Pulmonary artery endothelial cell (primary cell): ENCODE measurements around the gene CTAG1A. TPM values are rescaled to one million over a fixed set of nuclear protein-coding genes. Genes with fewer than 3 reads are reported as not detected.
"Not testable (repeated sequence)": the region's sequence is repeated elsewhere in the genome, so short reads cannot be mapped to it uniquely, and the experiment has no call there.

Source experiments
- DNase-seq: peaks from one replicate; pipeline ENCODE4 v3.0.0-alpha.2; 2011; ENCODE audit warnings: low read depth, low spot score
- total RNA-seq: library from RNA; depleted of rRNA; stranded (reverse); fragments of >200 nt; gene quantifications from 2 replicates; pipeline ENCODE4 v1.2.3, GENCODE V29; 2014

The CTAG1A gene
- not detected in 2 replicates for total RNA-seq

DNA sequence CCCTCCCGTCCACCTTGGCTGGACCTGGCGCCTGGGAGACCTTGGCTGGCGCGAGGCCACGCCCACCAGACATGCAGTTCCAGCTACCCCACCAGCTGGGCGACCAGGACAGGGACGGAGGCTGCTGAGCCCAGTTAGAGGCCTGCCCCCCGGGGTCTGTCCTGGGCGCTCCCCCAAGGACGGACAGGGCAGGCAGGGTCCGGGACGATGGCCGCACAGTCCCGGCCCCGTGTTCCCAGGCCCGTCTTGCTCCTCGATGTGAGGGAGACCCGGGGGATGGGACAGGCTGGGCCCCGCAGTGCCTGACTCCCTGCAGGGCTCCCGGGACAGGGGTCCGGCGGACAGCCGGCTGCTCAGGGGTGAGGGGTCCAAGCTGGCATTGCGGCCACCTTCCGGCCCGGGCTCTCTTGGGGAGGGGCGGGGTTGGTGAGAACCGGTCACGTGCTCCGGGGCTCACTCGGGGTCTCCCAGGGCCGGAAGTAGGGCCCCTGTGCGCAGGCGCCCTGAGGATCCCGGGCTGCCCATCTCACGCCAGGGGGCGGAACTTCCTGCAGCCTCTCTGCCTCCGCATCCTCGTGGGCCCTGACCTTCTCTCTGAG is at the start of gene CTAG1A:
Gene CTAG1A, plus strand, starts transcription at position 549 of the 599 bp plus-strand sequence. CDS start 74 bp downstream, outside the sequence.
- DNase-seq = not testable (repeated sequence)

DNA sequence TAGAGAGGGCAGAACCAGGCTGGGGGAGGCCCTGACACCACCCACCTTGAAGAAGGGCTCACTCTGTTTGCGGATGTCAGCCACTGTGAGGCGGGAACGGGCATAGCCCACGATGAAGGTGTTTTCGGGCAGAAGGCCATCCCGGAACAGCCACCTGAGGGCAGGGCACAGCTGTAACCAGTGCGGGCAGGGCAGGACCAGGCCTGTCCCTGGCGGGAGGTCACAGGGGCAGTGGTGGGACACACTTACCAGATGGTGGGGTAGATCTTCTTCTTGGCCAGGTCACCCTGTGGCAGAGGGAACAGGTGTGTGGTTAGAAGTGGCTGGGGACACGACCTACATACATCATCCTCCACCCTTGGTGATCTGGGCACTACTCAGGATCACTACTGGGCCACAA is 49.0 kb upstream of the CTAG1A start:
- no peak for DNase-seq

GRCh38 chrX:154539077-154539476 is 45.9 kb upstream of the CTAG1A start:
- no peak for DNase-seq

DNA sequence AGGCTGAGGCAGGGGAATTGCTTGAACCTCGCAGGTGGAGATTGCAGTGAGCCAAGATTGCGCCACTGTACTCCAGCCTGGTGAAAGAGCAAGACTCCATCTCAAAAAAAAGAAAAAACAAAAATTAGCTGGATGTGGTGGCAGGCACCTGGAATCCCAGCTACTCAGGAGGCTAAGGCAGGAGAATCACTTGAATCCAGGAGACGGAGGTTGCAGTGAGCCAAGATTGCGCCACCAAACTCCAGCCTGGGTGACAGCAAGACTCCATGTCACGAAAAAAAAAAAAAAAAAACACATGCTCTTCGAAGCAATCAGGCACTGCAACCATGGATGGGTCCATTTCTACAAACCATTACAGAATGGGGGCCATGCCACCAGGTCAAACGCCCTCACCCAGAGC is 44.6 kb upstream of the CTAG1A start:
- not testable (repeated sequence) for DNase-seq

GRCh38 chrX:154540897-154541535 is 43.9 kb upstream of the CTAG1A start:
- no peak for DNase-seq

DNA sequence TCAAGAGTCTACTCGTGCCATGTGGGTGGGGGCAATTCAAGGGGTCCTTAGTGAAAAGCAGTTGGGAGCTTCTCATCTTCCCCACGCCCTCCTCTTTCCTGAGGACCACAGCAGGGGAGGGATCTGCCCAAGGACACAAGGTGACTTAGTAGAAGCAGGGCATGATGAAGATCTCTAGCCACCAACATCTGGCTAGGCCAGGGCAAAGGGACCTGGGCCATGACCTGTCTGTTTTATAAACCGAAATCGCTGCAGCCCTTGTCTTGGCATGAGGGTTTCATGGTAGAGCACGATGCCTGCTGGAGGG is 43.4 kb upstream of the CTAG1A start:
- DNase-seq = no peak

GRCh38 chrX:154541896-154542722 is 42.8 kb upstream of the CTAG1A start:
- peak; percentile 74 for DNase-seq

DNA sequence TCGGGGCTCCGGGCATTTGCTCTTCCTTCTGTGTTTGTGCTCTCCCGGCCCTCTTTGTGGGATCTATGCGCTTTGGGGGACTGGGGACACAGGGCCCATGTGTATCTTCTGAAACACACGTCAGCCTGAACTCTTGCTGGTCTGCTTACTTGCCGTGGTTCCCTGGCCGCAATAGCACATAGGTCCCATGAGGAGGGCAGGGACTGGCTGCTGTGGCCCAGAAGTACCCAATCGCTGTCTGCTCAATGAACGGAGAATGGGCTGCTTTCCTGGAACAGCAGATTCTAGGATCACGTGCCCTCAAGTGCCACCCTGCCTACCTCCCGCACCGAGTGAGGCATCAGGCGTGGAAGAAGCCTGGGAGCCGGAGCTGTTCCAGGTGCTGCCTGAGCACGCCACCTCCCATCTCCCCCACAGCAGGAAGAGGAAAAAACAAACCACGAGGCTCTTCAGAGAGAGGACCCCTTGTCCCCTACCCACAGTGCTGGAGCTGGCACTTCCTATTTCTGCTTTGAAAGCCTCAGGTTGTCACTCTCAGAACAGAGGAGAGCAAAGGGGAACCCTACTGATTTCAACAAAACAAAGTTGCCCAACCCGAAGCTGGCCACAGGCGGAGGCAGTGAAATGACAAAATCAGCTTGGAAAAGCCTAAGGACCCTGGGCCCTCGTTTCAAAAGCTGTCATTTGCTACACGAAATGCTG is 42.1 kb upstream of the CTAG1A start:
- no peak for DNase-seq

GRCh38 chrX:154545673-154546274 is 39.2 kb upstream of the CTAG1A start:
- no peak for DNase-seq

GRCh38 chrX:154546354-154547244 is 38.3 kb upstream of the CTAG1A start, which contains the start of gene G6PD:
Gene G6PD, minus strand, starts transcription at chrX:154546846. Its CDS starts 691 bp downstream, at chrX:154546155.
- no peak for DNase-seq

GRCh38 chrX:154547245-154548027 is 37.5 kb upstream of the CTAG1A start, which contains the start of gene IKBKG:
Gene IKBKG, plus strand, starts transcription at chrX:154547620. Its CDS starts 4,383 bp downstream, at chrX:154552003.
- DNase-seq = peak; percentile 60

- DNase-seq = no peak
Observed at GRCh38 chrX:154548028-154548316, 37.0 kb upstream of the CTAG1A start.

DNA sequence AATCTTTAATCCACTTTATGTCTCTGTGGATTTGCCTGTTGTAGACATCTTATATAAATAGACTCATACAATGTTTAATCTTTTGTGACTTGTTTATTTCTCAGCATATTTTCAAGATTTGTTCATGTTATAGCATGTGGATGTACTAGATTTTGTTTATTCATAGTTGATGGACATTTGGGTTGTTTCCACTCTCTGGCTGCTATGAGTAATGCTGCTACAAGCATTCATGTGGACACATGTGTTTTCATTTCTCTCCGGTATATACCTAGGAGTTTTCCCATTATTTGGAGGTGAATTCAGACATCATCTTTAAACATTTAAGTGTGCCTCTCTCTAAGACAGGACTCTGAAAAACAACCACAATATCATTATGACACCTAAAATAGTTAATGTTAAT is 35.2 kb upstream of the CTAG1A start:
- DNase-seq = no peak

DNA sequence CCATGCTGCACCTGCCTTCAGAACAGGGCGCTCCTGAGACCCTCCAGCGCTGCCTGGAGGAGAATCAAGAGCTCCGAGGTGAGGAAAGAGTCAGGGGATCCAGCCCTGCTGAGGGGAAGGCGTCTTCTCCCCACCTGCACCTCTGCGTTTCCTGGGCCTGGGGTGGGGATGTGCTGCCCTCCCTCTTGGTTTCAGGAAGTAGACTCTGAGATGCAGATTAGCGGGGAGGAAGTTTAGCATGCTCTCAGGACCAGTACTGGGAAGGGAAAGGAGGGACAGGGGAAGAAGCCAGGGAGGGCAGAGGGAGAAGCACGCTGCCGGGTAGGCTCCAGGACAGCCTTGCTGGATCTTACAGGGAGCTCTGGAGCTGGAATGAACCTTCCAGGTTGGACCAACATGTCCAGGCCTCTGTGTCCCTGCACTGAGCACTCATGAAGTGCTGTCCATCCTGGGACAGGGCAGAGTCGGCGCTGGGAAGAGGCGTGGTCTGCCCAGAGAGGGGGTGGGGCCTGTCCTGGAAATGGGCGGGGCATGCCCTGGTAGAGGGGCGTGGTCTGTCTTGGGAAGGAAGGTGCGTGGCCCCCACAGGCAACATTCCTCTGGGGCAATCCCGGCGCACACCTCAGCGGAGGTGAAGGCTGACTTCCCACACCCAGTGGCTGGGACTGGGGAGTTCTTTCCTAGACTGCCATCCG is 32.7 kb upstream of the CTAG1A start:
- not testable (repeated sequence) for DNase-seq

- not testable (repeated sequence) for DNase-seq
Observed at GRCh38 chrX:154558060-154558690, 26.8 kb upstream of the CTAG1A start.

DNA sequence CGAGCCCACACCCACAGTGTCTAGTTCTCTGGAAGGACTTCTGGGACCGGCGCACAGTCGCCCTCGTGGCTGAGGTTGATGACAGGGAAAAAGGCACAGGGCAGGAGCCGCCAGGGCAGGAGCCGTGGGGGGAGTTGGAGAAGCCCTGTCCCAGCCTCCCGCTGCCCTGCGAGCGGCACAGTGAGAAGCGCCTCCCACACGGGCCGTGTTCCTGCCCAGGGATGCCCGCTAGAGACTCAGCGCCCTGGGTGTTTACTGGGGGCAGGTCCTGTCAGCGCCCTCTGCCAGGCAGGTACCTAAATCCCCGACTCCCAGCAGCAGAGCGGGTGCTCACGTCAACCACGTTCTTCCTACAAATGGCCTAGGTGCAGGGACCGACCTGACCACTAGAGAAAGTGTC is 26.0 kb upstream of the CTAG1A start:
- not testable (repeated sequence) for DNase-seq

DNA sequence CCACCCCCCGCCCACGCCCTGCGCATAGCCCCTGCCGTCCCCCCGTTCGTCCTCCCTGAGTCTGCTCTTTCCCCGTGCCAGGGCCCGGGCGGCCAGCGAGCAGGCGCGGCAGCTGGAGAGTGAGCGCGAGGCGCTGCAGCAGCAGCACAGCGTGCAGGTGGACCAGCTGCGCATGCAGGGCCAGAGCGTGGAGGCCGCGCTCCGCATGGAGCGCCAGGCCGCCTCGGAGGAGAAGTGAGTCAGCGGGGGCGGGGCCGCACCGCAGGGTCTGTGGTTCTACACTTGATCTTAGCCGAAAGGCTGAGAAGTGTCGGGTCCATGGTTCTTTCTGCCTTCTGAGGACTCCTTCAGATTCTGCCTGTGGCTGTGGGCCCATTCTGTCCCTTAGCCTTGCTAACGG is 24.6 kb upstream of the CTAG1A start:
- not testable (repeated sequence) for DNase-seq

DNA sequence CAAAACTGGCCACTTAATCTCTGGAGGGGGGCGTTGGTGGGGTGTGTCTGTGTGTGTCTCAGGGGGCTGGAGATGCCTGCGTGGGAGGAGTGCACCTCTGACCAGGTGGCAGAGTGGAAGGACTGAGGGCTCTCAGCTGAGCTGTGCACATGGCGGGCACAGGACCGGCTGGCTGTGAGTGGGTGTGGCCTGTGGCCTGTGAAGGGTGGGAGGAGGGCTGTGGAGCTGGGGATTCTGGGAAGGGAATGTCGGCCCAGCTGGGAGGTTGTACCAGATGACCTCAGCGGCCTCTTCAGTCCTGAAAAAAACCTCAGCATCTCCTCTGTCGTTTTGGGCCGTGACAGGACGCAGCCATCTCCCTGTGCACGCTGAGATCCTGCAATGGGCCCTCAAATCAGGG is 22.6 kb upstream of the CTAG1A start:
- not testable (repeated sequence) for DNase-seq

GRCh38 chrX:154570361-154570760 is 14.6 kb upstream of the CTAG1A start:
- DNase-seq = not testable (repeated sequence)
